AG10803 (cell line): ENCODE results near the gene TTC21B.
A peak's percentile ranks its signal among the peaks of the same experiment; 100 is the strongest.

Experiments
- DNase-seq: peaks from one replicate; pipeline ENCODE4 v3.0.0; 2010; ENCODE audit warnings: low read depth
- H3K4me3 ChIP-seq: 2 replicates; pipeline ENCODE4 v1.5.1; 2011; ENCODE audit warnings: mild to moderate bottlenecking, low read length, control low read depth
- TF ChIP-seq, protein P1 (sequence below): conservative IDR thresholded peaks from 2 replicates; pipeline ENCODE4 v1.5.1; 2011; ENCODE audit warnings: mild to moderate bottlenecking, low read length, control low read depth, inconsistent platforms

Gene TTC21B

DNA sequence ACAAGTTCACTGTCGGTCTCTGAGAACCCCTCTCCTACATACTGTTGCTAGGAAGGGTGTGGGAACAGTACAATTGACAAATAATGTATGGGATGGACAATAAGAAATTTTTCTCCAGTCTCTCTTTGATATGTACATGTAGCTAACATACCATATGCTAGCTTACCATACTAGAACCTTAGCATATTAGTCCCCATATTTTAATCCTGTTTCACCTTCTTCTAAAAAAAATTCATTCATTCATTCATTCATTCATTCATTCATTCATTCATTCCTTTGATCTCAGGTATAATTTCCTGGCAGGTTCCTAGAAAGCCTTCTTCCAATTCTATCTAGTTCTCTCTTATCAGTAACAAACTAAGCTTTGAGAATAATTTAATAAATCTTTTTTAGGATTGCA lies 62.2 kb downstream of the TTC21B start:
- no peak for DNase-seq

DNA sequence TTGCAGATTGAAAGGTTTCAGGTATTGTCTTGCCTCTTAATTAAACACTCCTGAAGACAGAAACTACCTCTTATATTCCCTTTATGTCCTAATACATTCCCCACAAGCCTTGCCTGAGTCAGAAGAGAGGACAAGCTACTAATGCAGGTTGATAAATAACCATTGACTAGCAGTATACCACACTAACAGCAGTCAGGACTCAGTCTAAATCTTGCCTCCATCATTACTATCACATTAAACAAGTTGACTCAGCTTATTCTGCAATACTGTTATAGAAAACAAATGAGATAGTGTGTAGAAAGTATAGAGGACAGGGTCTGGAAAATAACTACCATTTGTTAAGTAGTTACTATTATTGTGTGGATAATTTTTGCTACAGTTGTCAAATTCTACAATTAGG lies 63.8 kb downstream of the TTC21B start:
- no peak overlapping the region for H3K4me3 ChIP-seq
- TF ChIP-seq, protein P1, sequence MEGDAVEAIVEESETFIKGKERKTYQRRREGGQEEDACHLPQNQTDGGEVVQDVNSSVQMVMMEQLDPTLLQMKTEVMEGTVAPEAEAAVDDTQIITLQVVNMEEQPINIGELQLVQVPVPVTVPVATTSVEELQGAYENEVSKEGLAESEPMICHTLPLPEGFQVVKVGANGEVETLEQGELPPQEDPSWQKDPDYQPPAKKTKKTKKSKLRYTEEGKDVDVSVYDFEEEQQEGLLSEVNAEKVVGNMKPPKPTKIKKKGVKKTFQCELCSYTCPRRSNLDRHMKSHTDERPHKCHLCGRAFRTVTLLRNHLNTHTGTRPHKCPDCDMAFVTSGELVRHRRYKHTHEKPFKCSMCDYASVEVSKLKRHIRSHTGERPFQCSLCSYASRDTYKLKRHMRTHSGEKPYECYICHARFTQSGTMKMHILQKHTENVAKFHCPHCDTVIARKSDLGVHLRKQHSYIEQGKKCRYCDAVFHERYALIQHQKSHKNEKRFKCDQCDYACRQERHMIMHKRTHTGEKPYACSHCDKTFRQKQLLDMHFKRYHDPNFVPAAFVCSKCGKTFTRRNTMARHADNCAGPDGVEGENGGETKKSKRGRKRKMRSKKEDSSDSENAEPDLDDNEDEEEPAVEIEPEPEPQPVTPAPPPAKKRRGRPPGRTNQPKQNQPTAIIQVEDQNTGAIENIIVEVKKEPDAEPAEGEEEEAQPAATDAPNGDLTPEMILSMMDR: no peak
- DNase-seq: no peak

More for the DNA sequence above, 62.2 kb downstream of the TTC21B start:
- H3K4me3 ChIP-seq: no peak overlapping the region
- TF ChIP-seq, protein P1: no peak

DNA sequence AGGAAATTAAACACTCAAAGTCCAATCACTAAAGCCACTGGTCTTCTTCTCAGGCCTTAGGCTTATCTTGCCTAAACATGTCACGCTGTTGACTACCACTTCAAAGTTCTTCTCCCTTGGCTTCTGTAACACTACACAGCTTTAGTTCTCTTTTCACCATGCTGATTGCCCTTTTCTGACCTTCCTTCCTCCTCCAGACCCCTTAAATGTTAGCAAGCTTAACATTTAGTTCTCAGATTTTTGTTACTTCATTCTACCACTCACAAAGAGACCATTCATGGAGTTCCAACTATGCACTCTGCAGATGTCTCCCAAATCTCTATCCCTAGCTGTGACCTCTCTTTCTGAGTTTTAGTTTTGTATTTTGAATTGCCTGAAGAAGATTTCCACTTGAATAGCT lies 64.4 kb downstream of the TTC21B start:
- TF ChIP-seq, protein P1: no peak
- DNase-seq: no peak
- no peak overlapping the region for H3K4me3 ChIP-seq

DNA sequence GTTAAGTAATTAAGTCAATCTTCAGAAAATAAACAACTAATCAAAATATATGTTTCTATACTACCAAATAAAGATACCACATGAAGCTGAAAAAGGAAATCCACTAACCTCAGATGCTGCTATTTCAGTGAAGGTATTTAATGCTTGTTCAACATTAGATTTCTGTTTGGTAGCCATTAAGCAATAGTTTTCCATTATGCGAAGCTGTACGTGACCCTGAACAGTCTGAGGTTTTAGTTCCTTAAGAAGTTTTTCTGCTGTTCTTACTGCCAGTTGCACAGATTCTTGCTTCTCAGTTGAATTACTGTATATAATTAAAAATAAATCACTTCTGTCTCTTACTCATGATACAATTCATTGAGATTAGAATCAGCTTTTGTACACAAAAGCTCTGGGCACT lies 65.4 kb downstream of the TTC21B start:
- no peak overlapping the region for H3K4me3 ChIP-seq
- TF ChIP-seq, protein P1: no peak
- no peak for DNase-seq

DNA sequence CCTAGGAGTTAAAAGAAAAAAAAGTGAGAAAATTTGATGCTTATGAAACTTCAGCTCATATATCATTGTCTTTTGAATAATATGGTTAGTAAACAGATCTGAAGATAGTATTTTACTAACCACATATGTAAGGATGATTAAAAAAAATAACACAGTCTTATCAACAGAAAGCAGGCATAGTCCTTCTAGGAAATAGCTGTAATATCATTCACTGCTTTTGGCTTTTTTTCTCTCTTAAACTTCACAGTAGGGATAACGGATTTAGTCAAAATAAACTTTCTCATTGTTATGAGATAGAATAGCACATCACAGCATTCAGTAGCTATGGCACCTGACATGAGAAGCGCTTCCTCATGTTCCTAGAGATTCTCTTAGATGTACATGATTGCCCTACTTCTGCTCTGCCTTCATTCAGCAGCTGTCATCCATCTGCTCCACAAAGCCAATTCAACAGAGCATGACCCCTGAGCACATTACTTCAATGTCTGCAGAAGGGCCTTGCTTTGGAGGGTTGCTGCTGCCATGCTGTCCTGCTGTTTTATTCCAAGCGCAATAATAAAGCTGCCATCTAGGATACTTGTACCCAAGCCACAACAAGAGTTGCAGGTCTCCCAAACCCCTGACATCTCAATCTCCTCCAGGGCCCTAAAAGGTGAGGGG lies 67.0 kb downstream of the TTC21B start:
- DNase-seq: no peak
- TF ChIP-seq, protein P1: no peak
- H3K4me3 ChIP-seq: no peak overlapping the region

DNA sequence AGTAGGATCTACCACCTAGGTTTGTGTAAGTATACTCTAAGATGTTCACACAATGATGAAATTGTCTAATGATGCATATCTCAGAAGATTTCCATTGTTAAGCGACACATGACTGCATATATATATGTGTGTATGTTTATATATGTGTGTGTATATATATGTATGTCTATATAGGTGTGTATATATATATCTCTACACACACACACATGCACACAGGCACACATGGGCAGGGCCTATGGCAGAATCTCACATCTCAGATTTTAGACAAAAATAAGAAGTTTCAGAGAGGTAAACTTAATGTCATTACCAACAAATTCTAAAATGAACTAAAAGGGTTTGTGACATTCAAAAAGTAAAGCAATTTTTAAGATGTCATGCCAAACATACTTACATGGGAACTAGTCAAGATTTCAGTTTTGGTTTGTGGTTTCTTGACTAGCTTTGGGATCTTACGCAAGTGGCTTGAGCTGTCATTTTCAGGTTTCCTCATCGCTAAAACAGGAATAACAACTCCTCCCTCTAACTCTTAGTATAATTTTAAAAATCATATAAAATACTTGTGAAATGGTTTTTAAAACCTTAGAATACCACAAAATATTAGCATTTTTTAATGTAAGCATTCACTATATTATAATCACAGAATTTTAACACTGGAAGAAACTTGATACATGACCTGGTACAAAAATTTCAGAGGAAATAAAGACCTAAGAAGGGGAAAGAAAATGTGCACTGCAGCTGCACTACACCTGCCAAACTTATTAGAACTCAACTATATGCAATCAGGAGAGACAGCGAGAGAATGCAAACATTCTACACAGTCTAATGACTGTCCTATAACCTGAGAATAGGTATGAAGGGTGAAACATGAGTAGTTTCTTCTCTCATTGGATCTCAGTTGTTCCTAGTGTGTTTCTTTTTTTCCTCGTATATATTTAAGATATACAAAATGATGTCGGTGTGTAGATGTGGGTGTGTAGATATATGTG lies 75.7 kb downstream of the TTC21B start:
- H3K4me3 ChIP-seq: no peak overlapping the region
- TF ChIP-seq, protein P1: no peak
- DNase-seq: peak; percentile 80

DNA sequence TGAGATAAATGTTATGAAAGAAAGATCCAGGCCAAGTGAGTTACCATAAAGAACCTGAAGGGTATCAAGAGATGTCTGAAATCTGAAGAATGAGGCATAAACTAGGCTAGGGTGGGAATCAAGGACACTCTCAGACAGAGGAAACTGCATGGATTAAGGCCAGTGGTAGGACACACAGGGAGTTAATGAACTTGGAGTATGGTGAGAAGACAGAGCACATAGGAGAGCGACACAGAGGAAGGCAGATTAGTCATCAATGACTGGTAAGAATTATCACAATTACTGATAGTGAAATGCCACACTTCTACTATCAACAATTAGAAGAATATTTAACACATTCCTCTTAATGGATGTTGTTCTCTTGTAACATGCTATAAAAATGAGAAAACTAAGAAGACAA lies 76.9 kb downstream of the TTC21B start:
- TF ChIP-seq, protein P1: no peak
- no peak overlapping the region for H3K4me3 ChIP-seq
- no peak for DNase-seq
